Activated gamma-delta T cell (primary cell): ENCODE measurements around the gene S100A5.

Experiments
- DNase-seq: peaks from one replicate; lab custom pipeline; 2025; lab: John Stamatoyannopoulos, UW

The S100A5 gene

DNA sequence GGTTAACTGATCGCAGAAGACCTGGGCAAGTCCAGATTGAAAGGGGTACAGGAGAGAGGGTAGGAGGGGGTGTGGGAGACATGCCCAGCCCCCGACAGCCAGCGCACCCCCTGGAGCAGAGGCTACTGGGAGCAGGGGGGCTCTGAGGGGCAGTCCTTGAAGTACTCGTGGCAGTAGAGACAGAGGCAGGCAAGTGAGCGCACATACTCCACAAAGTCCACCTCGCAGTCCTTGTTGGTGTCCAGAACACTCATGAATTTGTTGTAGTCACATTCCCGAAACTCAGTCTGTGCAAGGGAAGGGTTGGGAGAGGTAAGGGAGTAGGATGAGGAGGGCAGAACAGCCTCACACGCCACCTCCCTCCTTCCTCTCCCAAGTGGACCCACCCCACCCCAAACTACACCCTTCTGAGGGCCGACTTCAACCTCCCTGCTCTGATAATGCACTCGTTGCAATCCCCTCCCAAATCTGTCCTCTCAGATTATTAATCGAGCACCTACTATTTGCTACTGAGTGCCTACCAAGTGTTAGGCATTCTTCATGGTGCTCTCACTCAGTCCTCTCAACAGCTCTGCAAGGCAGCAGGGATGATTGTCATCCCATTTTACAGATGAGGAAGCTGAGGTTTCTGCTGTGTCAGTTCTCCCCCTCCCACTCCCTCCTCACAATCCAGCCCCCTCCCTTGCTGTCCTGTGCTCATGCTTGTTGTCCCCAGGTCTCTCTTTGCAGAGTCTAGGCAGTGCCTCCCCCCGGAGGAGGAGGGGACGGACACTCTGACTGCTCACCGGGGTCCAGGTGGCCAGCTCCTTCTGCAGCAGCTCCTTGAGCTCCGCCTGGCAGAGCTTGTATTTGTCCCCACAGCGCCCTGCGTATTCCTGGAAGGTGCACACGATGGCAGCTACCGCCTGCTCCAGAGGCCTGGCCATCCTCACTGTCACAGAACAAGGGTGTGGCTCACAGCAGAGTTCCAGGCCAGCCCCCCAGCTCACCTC, 7.1 kb upstream of the S100A5 start:
- DNase-seq = no peak

DNA sequence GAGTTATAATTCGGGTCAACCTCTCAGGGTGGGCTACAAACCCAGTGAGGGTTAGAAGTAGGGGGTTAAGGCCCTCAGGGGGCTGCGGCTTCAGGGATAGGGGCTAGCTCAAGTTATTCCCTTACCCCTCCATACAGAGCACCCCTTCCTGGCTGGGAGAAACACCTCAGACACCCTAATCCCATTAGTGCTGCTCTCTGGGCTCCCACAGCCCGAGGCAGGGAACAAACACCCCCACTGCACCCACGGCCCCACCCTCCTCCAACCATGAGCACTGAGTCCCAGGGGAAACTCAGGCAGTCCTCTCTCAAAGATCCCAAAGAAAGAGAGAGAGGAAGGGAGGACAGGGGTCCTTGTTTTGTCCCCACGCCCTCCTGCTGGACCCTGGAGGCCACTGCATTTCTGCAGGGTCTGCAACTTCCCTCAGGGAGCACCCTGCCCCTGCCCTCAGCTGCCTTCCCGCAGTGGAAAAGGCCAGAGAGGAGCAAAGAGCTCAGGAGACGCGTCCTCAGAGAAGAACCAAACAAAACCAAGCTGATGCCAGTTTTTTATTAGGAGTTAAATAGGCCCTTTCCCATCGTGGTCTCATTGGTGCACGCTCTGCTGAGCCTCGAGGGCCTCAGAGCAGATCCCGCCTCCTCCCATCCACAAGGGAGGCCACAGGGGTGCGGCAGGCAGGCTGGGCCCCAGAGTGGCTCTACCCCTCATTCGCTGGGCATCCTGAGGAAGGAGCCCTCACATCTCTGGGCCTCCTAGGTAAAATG, 6.2 kb upstream of the S100A5 start:
- no peak for DNase-seq

DNA sequence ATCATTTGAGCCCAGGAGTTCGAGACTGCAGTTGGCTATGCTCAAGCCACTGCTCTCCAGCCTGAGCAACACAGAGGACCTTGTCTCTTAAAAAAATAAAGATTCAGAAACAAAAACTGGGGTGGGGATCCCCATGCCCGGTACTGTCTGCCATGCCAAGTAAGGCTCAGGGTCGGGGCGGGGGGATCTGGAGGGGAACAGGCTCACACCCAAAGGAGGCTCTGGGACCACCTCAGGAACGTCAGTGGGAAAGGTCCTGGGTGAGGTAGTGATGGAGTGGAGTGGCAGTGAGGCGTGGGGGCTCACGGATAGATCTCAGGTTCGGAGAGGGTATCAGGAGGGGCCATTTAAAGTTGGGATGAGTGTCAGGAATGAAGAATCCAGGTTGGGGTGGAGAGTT, 5.6 kb upstream of the S100A5 start:
- DNase-seq = no peak

DNA sequence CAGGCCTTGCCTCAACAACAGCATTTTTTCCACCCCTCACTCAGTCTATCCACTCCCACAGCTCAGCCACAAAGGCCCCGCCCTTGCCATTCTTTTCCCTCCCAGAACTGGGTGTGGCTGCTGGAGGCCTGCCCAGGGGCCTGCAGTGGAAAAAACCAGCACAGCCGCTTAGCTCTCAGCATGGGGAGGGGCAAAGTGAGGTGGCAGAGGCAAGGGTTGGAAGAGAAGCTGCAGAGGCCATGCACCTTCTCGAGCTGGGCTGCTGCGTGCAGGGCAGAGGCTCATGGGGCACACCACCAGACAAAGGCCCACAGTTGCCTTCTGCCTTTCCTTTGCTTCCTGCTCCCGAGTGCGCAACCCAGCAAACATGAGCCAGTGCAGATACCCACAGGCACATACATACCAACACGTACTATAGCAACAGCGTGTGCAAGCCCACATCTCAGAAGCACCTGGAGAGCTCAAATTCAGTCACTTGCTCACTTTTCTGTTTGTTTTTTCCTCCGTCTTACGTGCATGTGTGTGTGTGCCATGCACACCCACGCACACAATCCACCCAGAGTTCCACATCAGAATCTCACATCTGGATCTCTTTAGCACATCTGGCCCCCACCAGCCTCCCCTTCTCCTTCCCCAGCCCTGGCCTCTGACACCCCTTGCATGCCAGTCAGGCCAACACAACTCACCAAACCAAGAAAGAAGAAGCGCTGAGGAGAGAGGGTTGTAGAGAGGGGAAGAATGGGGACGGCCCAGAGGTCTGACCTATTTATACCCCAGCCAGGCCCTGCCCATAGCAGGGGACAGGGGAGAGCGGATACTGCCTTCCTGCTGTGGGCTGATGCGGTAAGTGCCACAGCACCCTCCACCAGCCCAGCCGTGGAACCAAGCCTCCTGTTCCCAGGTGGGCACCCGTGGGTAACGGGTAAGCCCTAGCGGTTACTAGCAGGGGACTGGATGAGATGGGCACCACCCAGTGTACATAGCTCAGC, 4.6 kb upstream of the S100A5 start, which contains the start of gene S100A4:
Gene S100A4, minus strand, starts transcription at position 740 of the 989 bp plus-strand sequence. CDS start 1,012 bp downstream, outside the sequence.
- DNase-seq = no peak

DNA sequence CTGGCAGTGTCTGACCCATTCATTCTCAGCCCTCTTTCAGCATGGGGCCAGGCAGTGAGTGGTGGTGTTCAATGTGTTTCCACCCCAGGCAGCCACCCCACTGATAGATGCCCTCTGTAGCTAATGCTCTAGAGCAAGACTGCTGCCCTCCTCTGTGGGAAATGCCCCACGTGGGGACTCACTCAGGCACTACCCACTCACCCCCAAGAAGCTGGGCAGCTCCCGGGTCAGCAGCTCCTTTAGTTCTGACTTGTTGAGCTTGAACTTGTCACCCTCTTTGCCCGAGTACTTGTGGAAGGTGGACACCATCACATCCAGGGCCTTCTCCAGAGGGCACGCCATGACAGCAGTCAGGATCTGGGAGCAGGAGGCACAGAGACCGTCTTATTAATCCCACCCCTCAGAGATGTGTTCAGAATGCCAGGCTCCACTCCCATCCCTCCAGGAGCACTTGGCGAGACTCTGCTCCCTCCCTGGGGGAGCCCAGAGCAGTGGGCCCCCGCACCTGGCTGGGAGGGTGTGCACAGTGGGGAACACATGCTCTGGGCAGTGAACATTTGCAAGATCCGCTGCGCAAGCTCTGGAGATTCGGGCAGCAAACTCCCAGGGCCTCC, 3.8 kb upstream of the S100A5 start:
- no peak for DNase-seq

DNA sequence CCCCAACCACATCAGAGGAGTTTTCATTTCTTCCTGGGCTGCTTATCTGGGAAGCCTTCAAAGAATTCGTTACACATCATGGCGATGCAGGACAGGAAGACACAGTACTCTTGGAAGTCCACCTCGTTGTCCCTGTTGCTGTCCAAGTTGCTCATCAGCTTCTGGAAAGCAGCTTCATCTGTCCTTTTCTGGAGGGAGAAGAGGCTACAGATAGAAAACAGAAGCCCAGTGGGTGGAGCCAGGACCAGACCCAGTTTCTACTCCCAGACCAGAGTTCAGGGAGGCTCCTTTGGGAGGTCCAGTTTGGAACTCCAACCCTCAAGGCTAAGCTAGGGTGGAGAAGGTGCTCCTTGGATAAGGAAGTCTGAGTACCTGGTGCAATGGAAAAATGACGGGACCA, 3.0 kb upstream of the S100A5 start:
- DNase-seq = no peak

DNA sequence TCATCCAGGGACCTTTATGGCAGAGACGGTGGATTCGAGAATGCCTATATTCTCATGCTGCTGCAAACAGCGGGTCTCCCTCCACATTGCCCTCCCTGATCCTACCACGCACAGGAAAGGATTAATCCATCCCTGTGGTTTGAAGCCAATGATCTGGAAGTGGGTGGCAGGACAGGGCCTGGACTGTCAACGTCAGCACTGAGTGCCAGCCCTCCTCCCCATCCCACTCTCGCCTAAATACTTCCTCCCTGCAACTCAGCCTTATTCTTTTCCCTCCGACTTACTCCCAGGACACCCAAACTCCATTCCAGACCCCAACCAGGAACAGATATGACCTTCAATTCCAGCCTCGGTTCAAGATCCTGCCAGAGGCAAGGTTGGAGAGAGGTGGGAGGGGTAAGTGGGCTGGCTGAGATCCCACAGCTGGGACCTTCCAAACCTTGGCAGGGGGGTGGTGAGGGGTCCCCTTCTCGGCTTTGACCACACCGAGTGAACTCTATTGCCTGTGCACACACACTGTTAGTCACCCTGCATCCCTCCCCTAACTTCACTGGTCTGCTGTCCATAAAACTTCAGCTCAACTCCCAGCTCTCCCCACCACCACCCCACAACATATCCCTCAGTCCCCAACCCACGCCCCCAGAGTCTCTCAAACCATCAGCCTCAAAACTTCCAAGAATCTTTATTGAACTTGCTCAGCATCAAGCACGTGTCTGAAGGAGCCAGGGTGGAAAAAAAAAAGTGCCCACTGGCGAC, 2.4 kb upstream of the S100A5 start:
- no peak for DNase-seq

DNA sequence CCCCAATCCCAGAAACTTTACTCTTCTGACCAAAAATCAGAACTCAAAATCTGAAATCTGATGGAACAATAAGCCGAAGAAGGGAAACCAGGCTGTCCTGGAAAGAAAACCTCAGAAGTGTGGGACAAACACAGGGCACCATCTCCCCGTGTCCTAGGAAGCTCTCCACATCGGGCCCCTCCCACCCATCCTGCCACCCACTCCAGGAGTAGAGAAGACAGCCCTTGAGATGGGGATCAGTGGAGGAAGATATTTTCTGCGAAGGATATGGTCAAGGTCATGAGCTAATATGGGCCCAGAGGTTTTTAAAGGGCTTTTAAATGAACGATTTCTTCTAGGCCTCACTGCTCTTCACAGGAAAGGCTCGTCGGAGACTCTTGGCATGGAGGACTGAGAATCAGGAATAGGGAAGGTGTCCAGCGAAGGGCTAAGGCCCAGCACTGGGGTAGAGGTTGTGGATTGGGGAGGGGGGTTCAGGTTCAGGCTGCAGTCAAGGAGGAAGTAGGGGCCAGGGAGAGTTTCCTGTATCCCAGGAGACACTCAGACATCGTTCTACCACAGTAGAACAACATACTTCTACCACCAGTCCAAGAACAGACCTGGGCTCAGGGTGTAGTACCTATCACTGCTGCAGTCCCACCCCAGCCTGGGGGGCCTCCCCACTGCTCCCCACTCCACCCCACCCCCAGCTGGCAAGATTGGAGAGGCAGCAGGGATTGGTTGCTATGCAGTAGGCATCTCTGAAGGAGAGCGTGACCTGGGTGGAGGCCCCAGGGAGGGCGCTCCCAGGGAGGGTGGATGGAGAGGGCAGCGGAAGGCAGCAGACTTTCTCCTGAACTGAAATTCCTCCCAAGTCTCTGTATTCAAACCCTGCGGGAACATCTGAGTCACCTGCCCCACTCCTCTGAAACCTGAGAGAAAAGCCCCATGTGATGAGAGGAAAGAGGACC, 1.2 kb upstream of the S100A5 start:
- DNase-seq = no peak

DNA sequence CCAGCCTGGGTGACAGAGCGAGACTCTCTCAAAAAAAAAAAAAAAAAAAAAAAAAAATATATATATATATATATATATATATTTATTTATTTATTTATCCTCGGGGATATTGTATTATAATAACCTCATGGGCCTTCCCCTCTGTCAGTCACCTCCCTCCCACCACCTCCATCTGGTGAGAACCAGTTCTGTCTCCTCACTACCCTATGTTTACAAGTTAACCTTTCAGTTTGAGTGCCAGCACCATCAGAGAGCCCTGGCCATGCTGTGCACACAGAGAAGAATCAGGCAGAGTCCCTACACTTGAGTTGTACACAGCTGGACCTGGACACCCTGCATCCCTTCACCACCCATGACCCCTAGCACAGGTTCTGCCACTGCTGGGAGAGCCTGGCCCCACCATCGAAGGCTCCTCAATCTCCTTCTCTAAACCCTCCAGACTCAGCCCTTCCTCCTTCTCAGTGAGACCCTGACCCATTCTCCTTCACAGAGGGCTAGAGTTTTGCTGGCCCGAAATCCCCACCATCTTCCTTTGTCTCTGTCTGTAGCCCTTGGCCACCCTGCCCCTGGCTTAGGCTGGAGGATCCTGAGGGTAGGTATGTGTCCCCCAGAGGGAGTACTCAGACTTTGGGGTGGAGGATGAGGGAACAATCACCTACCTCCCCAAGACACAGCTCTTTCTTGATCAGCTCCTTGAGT, 1.2 kb downstream of the S100A5 start:
- no peak for DNase-seq

DNA sequence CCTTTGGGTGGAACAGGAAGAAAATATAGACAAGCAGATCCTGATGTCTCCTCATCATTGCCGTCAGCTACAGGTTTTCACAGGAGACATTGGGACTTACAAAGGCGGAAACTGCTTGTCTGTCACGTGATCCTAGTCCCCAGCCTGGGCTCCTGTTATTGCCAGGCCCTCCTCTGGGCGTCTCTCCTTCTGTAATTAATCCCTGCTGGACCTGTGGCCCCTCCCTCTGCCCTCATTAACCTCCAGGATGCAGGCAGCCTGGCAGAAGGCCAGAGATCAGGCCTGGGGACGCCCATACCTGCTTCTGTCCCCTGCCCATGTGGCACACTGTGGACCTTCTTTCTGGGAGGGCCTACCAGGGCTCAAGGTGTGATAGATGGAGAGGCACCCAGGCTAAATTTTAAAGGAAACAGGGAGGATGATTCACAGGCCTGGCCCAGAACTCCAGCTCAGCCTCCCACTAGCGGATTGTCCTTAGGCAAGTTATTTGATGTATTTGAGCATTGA, 2.4 kb downstream of the S100A5 start:
- DNase-seq = no peak

DNA sequence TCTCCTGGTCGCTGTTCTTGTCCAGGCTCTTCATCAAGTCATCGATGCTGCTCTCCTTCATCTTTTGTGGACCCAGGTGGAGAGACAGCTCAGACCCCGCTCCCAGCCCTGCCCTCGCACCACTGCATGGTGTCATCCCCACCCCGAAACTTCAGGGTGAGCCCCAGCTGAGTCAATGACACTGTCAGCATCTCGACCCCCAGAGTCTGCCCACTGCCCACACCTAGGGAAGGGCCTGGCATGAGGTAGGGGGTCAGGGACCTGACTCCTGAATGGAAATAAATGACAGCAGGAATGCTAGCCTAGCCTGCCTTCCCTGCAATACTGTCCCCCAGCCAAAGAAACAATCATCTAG, 3.4 kb downstream of the S100A5 start:
- no peak for DNase-seq

DNA sequence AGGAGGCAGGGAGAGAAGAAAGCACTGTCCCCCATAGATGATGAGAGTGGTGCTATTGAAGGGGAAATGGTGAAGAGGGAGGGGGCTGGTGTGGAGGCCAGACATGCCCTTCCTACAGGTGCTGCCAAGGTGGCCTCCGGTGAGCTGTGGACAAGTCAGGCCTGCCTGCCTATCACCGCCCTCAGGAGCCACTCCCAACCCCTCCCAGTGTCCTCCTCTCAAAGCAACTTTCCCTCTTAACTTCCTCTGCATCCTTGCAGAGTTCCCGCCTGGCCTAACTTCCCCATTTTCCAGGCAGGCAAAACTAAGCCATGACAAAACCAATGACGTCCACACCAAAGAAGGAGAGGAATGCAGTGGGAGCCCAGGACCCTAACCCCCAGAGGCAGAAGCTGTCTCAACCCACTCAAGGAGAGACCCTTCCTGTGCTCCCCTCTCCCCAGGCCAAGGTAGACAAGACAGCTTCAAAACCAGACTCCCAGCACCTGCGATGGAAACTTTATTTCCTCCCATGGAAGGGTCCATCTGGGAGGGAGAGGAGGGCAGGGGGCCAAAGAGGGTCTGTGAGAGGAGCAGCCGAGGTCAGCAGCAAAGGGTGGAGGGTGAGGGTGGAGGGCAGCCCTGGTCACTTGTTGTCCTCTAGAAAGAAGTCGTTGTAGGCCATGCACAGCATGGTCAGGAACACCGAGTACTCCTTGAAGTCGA, 3.9 kb downstream of the S100A5 start:
- DNase-seq = no peak

DNA sequence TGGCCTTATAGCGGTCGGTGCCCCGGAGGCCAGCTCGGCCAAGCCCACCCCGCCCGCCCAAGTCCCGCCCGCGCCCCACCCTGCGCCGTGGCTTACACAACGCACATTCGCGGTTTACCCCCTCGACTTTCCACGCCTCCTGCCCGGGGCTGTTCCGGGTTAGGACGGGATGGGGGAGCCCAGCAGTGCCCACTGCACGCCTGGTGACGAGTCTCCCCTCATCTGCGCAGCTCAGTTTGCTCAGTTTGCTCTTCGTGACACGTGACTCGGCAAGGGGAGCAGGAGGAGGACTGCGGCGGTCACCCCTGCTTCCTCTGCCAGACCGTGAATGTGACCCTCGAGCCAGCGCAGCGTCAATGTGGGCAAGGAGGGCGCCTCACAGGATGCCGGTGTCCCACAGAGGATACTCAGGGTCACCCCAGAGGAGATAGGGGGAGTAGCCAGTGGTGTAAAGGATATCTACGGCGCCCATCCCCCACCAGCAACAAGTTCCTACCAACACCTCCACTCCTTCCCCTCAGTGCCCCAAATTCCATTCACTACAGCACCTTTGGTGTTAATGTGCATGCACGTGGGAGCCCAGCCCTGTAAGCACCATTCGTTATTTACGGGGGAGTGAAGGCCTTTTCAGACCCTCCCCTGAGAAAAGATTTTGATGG, 4.6 kb downstream of the S100A5 start:
- peak; percentile 70 for DNase-seq

DNA sequence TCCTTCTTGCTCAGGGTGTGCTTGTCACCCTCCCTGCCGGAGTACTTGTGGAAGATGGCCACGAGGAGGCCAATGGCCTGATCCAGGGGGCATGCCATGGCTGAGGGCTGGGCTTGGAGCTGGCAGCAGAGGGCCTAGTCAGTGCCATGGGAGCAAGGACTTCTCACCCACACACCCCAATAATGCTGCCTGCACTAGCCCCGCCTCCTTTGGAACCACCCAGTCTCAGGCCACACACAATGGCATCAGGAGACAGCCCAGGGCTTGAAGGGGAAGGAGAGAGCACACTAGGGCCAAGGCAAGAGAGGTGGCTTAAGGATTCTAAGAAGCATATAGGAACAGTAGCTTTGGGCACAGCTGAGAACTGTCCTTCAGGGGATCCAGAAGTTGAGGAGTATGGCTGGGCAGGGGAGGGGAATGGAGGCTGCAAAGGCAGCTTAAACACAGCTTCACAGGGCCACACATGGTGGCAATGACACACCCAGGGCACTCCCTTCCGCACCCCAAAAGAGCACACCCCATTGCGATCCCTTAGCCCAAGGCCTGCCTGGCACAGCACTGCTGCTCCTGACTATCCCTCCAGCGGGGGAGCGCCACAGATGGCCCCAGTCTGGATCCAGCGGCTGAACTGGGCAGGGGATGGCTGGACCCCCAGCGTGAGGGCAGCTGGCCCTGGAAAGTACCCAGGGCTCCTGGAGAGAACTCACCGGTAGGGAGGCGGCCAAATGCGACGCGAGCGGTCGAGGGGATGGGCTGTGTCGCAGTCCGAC, 5.3 kb downstream of the S100A5 start, which contains the start of gene S100A6:
Gene S100A6, minus strand, starts transcription at position 750 of the 770 bp plus-strand sequence. Its CDS starts 652 bp downstream, at position 98.
- DNase-seq = no peak

DNA sequence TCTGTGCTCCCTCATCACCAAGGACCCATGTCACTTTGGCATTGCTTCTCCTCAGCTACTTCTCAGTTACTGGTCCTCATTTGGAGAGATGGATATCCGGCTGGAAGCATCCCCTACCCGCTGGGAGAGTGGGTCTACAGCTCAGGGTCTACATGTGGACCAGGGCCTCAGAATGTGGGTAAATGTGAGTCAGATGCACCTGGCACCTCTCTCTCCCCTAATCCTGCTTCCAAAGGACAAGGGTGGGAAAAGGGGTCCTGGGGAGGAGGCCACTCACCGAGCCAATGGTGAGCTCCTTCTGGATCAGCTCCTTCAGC, 5.9 kb downstream of the S100A5 start:
- DNase-seq = no peak

DNA sequence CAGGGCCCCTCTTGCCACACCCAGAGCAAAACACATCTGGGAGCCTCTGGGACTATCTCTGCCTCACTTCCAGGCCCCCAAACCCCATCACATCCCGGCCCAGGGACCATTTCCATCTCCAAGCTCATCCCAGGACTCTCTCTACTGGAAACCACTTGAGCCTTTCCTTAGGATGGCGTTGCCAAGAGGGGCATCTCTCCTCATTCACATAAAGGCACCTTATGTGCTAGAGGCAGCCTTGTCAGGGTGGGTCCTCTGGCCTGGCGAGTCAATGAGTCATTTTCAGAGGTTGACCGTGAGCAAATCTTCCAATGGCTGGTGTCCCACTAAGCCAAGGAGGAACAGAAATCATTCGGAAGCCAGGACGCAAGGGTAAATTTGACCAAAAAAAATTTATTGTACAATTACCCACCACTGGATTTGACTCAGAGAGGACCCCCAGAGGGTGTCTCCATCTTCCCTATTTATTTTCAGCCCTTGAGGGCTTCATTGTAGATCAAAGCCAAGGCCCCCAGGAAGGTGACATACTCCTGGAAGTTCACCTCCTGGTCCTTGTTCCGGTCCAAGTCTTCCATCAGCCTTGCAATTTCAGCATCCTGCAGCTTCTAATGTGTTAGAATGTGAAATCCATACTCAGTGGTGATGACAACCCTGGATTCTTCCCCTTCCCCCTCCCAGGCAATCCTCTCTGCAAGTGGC, 6.4 kb downstream of the S100A5 start:
- no peak for DNase-seq
